HG03571 (cell line): ENCODE measurements around the gene DPY19L1.
"Not testable (repeated sequence)": the region's sequence is repeated elsewhere in the genome, so short reads cannot be mapped to it uniquely, and the experiment has no call there.

Experiments used
- ATAC-seq: cut with Tn5 transposase; IDR thresholded peaks from one replicate; pipeline ENCODE4 v1.9.1; 2021; ENCODE audit not compliant: unreplicated experiment

The DPY19L1 gene

DNA sequence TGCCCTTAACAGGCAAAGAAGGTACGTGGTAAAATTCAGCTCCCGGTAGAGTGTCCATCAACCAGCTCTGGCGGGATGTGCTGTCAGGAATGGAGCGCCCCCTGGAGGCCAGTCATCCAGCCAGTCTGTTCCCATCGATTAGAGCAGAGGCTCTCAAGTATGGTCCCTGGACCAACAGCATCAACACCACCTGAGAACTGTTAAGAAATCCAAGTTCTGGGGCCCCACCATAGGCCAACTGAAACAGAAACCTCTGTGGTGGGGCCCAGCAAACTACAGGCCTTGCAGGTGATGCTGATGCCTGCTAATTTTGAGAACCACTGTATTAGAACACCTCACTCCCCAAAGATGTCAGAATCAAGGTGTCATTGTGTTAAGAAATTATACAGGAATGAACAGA, 109.2 kb downstream of the DPY19L1 start:
- ATAC-seq = peak; percentile 90

DNA sequence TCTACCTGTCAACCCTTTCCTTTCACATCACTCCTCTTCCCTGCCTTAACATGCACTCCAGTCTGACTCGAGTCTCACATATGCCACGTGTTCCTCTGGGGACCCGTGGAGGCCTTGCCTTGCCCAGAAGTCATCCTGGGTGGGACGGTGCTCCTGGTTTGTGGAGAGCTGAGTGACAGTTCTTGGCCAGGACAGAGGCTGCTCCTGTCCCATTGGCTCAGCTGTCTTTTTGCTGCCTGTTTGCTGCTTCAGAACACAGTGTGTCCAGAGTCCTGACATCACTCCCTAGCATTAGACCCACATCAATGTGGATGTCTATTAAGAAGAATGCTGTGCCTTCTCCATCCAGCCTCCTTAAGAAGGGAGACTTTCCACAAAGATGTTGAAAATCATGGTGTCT, 116.8 kb downstream of the DPY19L1 start:
- ATAC-seq = not testable (repeated sequence)

DNA sequence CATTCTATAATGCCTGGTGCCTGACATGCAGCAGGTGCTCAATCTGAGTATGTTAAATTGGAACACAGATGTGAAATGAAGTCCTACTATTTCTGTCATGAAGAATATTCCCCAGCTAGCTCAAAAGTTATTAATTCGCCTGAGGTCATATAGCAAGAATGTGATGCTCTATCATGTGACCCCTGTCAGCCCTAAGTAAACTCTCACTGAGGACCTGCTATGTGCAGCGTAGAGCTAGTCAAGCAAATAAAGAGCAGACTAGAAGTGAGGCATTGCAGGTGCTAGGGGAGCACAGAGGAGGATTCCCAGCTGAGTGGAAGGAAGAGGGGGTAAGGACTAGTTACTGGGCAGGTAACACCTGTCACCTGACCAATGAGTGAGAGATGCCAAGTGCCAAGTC, 118.2 kb downstream of the DPY19L1 start:
- ATAC-seq = not testable (repeated sequence)

DNA sequence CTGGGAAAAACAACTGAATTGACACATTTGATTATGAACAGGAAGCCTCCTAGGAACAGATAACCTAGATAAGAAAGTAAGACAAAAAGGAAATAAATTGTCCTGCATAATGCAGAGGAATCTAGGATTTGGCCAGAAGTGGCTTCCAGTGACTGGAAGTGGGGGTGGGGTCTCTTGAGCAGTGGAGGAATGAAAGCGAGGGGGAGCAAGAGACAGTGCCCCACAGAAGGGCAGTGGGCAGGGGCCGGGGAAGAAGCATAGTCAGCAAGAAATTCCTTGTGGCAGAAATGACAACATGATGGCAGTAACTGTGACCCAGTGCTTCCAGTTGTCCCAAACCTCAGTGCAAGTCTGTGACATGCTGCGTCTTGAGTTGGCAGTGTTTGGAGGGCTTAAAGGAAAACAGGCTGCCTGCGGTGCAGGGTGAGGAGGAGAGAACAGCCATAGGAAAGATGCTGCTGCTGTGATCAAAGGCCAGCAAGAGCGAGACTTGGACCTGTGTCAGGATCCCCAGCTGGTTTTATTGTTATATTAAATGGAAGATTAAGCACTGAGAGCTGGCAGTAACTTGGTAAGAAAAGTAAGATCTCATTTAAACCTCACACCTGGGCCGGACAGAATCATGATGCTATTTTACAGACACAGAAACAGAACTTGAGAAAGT, 119.0 kb downstream of the DPY19L1 start:
- ATAC-seq = not testable (repeated sequence)

DNA sequence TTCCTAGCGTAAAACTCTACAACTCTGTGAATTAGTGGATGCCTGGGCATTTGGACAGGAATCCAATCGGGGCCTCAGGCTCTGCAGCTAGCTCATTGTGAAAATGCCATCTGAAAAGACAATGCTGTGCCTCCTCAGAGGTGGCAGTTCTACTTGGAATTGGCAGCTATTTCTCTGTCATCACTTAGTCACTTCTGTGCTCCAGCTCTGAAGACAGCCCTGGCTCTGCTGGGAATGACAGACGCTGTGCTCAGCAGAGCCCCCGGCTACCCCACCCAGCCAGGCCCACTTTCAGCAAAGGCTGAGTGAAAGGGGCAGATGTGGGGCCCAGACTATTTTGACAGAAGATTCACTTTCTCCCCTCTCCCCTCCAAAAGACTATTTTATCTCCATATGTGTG, 119.8 kb downstream of the DPY19L1 start:
- not testable (repeated sequence) for ATAC-seq

DNA sequence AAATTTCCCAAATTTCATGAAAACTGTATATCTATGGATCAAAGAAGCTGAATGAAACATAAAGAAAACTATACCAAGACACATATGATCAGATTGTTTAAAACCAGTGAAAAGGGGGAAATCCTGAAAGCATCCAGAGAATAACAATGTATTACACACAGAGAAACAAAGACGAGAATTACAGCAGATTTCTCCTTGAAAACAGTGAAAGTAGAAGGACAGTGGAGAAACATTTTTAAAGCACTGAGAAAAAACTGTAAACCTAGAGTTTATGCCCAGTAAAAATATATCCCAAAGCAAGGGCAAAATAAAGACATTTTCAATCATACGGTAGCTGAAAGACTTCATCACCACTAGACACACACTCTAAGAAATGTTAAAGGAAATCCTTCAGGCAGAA, 121.0 kb downstream of the DPY19L1 start:
- ATAC-seq = no peak

DNA sequence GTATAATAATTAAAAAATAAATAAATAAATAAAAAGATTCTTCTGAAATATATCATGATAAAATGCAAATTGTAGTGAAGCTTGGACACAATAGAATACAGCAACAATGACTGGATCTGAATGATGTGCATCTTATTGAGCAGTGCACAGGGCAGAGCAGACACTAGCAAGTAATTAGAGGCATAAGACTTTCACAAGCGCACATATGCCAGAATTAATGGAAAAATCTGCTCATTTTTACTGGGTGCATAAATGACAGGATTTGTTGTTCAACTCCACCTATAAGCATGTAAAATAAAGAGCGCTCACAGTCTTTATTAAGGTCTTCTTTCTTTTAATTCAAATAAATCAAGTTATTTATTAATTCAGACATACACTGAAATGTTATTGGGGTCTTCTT, 125.0 kb downstream of the DPY19L1 start:
- no peak for ATAC-seq

DNA sequence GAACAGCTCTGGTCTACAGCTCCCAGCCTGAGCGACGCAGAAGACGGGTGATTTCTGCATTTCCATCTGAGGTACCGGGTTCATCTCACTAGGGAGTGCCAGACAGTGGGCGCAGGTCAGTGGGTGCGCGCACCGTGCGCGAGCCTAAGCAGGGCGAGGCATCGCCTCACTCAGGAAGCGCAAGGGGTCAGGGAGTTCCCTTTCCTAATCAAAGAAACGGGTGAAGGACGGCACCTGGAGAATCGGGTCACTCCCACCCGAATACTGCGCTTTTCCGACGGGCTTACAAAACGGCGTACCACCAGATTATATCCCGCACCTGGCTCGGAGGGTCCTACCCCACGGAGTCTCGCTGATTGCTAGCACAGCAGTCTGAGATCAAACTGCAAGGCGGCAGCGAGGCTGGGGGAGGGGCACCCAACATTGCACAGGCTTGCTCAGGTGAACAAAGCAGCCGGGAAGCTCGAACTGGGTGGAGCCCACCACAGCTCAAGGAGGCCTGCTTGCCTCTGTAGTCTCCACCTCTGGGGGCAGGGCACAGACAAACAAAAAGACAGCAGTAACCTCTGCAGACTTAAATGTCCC, 130.9 kb downstream of the DPY19L1 start:
- not testable (repeated sequence) for ATAC-seq

DNA sequence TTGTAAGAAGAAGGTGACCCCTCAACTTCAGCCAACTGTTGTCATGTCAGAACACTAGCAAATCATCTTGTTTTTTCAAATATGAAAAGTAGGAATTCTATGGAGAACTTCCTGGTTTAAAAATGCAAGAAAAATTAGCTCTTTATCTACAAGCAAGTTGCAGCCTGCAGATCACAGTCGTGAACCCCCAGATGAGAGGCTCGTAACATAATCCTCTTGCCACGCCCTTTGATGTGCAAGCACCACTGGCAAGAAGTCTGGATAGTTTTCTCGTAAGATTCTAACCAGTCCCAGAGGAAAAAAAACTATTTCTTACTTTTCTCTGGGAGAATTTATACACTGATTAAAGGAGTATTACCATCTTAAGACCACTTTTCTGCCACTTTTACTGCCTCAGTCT, 132.3 kb downstream of the DPY19L1 start:
- no peak for ATAC-seq

DNA sequence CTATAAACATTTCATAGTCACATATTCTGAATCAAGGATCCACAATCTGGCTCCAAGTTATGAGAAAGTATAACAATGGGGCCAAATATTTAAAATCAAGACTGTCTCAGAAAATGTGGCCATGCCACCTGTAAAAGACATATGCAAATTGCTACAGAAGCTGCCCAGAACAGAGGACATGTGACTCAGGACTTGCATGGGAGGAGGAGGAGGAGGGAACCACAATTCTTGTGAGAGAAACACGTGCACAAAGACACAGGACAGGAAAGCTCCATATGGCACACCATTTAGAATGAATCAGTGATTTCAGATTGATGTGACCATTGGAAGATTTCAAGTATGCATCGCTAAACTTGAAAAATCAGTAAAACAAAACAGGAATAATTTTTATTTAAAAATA, 133.4 kb downstream of the DPY19L1 start:
- not testable (repeated sequence) for ATAC-seq

DNA sequence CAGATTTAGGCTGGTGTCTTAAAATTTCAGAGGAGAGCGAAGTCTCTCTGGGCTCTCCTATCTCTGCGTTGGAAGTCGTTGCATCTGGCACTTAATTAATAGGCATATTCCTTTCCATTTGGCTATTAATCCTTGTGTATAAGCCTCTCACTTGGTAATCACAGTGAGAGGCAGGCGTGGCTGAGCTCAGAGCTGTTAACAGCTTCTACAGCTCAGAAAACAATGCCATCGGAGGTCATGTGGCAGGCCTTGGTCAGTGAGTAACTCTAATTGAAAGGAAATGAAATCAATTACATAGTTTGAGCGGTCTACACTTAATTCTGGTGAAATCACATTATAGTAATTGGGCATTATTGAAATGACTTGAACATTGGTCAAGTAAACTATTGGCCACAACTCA, 135.1 kb downstream of the DPY19L1 start:
- no peak for ATAC-seq

DNA sequence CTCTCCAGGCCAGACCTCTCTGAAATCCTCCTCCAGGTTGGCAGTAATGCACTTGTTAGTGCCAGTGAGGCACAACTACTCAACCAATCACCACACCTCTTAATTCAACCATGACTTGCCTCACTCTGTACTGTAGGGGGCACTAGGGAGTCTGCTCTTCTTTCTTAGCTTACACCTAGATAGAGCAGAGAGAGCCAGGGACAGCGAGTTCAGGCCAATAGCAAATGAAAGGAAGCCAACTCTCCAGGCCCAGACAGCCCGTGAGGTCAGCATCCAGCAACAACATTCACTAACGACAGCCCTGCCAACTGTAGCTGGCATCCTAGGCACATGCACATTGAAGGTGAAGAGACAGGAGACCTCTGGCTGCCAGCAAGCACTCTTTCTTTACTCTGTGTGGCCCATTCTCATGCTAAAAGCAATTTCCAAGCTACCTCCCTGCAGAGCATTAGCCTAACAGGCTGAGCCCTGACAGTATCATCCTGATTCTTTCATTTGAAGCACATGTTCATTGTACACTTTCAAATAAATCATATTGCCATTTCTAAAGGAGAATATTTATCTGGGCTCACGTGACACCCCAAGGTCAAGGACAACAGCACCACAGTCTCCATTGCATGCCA, 136.3 kb downstream of the DPY19L1 start:
- ATAC-seq = no peak

DNA sequence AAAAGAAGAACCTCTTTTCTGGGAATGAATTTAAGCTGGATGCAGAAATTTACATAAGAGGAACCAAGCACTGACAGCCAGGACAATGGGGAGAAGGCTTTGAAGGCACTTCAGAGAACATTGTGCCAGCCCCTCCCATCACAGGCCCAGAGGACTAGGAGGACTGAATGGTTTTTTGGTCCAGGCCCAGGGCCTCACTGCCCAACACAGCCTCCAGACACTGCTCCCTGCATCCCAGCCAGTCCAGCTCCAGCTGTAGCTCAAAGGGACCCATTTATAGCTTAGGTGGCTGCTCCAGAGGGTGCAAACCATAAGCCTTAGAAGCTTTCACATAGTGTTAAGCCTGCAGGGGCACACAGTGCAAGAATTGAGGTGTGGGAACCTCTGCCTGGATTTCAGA, 142.1 kb downstream of the DPY19L1 start:
- no peak for ATAC-seq

DNA sequence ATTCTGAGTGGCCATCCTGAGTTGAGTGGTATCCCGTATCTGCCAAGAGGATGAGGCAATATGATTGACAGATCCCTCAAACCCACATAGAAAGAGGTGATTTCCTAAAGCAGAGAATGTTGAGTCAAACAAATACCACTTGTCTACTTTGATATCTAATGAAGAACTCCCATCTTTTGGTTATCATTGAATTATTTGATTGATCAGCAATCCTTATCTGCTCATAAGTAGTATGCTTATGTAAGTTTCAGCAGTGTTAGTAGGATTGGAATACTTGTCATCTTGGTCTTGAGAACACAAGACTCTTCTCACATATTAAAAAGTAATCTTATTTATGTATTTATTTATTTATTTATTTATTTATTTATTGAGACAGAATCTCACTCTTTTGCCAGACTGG, 147.3 kb downstream of the DPY19L1 start:
- no peak for ATAC-seq

DNA sequence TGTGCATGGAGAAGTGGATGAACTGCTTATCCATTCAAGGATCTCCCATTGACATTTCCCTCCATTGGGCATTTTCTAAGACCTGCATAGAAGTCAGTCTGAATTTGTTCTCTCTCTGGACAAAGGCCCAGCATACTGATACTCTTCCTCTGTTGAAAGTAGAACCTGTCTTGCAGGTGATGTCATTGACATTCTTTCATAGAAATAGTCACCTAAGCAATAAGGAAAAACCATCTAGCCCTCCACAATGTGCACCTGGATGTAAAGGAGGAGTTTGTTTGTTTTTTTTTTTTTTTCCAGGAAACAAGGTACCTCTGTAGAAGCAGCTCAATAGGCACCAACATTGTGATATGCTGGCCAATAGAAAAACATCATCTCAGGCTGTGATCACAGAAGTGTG, 150.4 kb downstream of the DPY19L1 start:
- ATAC-seq = no peak

DNA sequence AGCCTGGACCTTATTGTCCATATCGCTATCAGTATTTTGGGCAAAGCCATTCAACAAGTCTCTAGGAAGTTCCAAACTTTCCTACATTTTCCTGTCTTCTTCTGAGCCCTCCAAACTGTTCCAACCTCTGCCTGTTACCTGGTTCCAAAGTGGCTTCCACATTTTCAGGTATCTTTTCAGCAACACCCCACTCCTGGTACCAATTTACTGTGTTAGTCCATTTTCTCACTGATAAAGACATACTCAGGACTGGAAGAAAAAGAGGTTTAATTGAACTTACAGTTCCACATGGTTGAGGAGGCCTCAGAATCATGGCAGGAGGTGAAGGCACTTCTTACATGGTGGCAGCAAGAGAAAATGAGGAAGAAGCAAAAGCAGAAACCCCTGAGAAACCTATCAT, 153.4 kb downstream of the DPY19L1 start:
- not testable (repeated sequence) for ATAC-seq

DNA sequence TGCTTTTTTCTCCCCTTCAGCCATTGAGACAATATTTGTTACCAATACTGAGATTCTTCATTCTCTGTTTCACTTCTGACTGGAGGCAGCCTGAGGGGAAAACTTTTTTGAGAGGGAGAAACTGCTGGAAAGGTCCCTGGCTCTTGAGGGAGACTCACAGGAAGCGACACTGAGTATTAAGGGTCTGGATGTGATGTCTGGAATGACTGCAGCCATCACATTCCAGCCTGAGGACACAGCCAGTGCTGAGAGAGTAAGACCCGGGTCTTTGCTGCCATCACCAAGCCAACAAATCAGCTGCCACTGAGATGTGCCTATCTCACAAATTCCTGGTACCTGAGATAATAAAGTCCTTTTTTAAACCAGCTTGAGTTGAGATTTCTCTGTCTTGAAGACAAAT, 157.4 kb downstream of the DPY19L1 start:
- ATAC-seq = no peak

DNA sequence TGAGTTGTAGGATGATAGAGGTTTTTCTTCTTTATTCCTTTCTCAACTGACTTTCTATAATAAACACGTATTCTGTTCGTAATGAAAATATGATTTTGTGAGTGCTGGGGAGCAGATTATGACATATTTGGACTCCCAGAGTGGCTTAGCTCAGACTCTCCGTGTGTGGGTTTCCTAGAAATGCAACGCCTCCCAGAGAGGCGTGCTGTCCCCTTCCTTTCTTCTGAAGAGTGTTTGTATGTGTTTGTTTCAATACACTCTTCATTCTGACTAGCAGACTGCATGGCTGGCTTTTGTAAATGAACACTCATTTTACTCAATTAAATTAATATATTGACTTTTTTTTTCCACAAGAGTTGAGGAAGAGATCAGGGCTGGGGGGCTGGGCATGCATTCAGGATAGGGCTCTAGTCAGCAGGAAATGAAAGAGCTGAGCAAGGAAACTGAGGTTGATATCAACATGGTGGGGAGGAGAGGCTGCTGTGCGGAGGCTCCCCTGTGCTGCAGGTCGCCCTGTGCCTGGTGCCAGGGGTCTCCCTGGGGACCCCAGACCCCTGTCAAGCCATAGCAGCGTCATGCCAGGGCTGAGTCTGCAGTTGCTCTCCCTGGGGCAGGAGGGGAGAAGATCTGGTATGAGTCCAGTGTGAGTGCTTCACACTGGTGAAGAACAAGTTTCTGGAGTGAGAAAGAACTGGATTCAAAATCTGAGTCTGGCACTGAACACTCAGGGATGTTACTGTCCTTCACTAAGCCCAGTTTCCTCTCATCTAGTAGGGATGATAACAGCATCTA, 158.1 kb downstream of the DPY19L1 start:
- ATAC-seq = not testable (repeated sequence)
